Fibroblast of lung (primary cell): ENCODE measurements around the gene MRPL14. TPM values are rescaled to one million over a fixed set of nuclear protein-coding genes. Genes with fewer than 3 reads are reported as not detected.

Experiments used
- DNase-seq, 2 donors: peaks; one replicate each; pipeline versions ENCODE4 v3.0.0 to v3.0.0-alpha.2; 2010; ENCODE audit warnings: low read depth in 2 of 2
- H2AFZ ChIP-seq: 2 replicates; pipeline ENCODE4 v1.5.1; 2012; ENCODE audit warnings: low read length, control low read depth, inconsistent platforms
- H3K27ac ChIP-seq: 2 replicates; pipeline ENCODE4 v1.5.1; 2011; ENCODE audit warnings: low read length, control low read depth; ENCODE audit not compliant: insufficient read depth
- H3K27me3 ChIP-seq: 2 replicates; pipeline ENCODE4 v1.5.1; 2011; ENCODE audit warnings: mild to moderate bottlenecking, low read length; ENCODE audit not compliant: control insufficient read depth, insufficient read depth
- H3K36me3 ChIP-seq: 2 replicates; pipeline ENCODE4 v1.5.1; 2011; ENCODE audit warnings: low read length; ENCODE audit not compliant: control insufficient read depth, insufficient read depth
- H3K4me1 ChIP-seq: 2 replicates; pipeline ENCODE4 v1.5.1; 2011; ENCODE audit warnings: low read length; ENCODE audit not compliant: control insufficient read depth, insufficient read depth; ENCODE audit errors: extremely low read depth
- H3K4me2 ChIP-seq: 2 replicates; pipeline ENCODE4 v1.5.1; 2011; ENCODE audit warnings: low read length, control low read depth; ENCODE audit not compliant: insufficient read depth; ENCODE audit errors: extremely low read depth
- H3K4me3 ChIP-seq, 4 experiments: fragments of 200-600 bp in 1 of 4; sonication (generic) in 1 of 4; replicated peaks in 1 of 4; 2 replicates each; pipeline ENCODE4 v1.5.1; 2011 to 2016; ENCODE audit warnings: low read length in 4 of 4, low read depth in 3 of 4, mild to moderate bottlenecking in 3 of 4, control low read depth in 2 of 4, inconsistent platforms in 1 of 4, mixed read lengths in 1 of 4; ENCODE audit not compliant: insufficient read depth in 1 of 4; ENCODE audit errors: control extremely low read depth in 1 of 4
- H3K79me2 ChIP-seq: 2 replicates; pipeline ENCODE4 v1.5.1; 2012; ENCODE audit warnings: mild to moderate bottlenecking, low read length, inconsistent platforms; ENCODE audit not compliant: control insufficient read depth, insufficient read depth
- H3K9ac ChIP-seq: 2 replicates; pipeline ENCODE4 v1.5.1; 2011; ENCODE audit warnings: mild to moderate bottlenecking, low read length, control low read depth; ENCODE audit not compliant: insufficient read depth
- H3K9me3 ChIP-seq: 2 replicates; pipeline ENCODE4 v1.5.1; 2012; ENCODE audit warnings: low read depth, low read length; ENCODE audit not compliant: control insufficient read depth, insufficient read depth
- H4K20me1 ChIP-seq: 2 replicates; pipeline ENCODE4 v1.5.1; 2011; ENCODE audit warnings: low read length; ENCODE audit not compliant: control insufficient read depth, insufficient read depth; ENCODE audit errors: extremely low read depth
- CTCF ChIP-seq, 2 donors: IDR thresholded peaks in 1 of 2; conservative IDR thresholded peaks in 1 of 2; 1 replicate in 1 of 2; 2 replicates in 1 of 2; pipeline ENCODE4 v1.5.1; 2011 to 2012; ENCODE audit warnings: low read length in 2 of 2, control low read depth in 1 of 2, inconsistent platforms in 1 of 2, low read depth in 1 of 2, mild to moderate bottlenecking in 1 of 2
- EZH2 ChIP-seq: IDR thresholded peaks from 2 replicates; pipeline ENCODE4 v1.5.1; 2012; ENCODE audit warnings: low read length, control low read depth, mild to moderate bottlenecking; ENCODE audit errors: missing control alignments
- polyA plus RNA-seq, 2 donors: library from polyadenylated mRNA; depleted of rRNA in 1 of 2; stranded (reverse) in 1 of 2; unstranded in 1 of 2; fragments of >200 nt; gene quantifications; 2 replicates each; pipeline ENCODE4 v1.2.1, GENCODE V29; 2011 to 2012; ENCODE audit warnings: missing spikeins in 1 of 2
- total RNA-seq: library from RNA; depleted of rRNA; stranded (reverse); fragments of >200 nt; gene quantifications from 2 replicates; pipeline ENCODE4 v1.2.1, GENCODE V29; 2014

The MRPL14 gene
- total and polyA plus RNA-seq, 2 donors (not counting 1 experiment from before 2014, with no cell fraction given), result 36.2 to 60.6 TPM

- no peak for TF ChIP-seq EZH2
- no peak for TF ChIP-seq CTCF (conservative IDR thresholded peaks at IDR 0.05 in 1 of 2, IDR thresholded peaks at IDR 0.05 in 1 of 2; ENCODE audit: low read depth in 1 of 2, low read length in 2 of 2)
- no peak for DNase-seq
Measured at GRCh38 chr6:44094403-44095242, 32.6 kb downstream of the MRPL14 start.

GRCh38 chr6:44093750-44094402 is 33.4 kb downstream of the MRPL14 start:
- TF ChIP-seq EZH2, result no peak
- no peak for TF ChIP-seq CTCF (conservative IDR thresholded peaks at IDR 0.05 in 1 of 2, IDR thresholded peaks at IDR 0.05 in 1 of 2; ENCODE audit: low read depth in 1 of 2, low read length in 2 of 2)
- H3K4me1 ChIP-seq, result no peaks in the 10 kb centered on the region
- H4K20me1 ChIP-seq, result no peaks in the 10 kb centered on the region
- no peak overlapping the region for H2AFZ ChIP-seq
- no peaks in the 10 kb centered on the region for H3K79me2 ChIP-seq
- no peak overlapping the region for H3K9ac ChIP-seq
- no peak overlapping the region for H3K4me2 ChIP-seq
- H3K4me3 ChIP-seq, result no peak overlapping the region
- no peaks in the 10 kb centered on the region for H3K9me3 ChIP-seq
- H3K36me3 ChIP-seq, result no peaks in the 10 kb centered on the region
- DNase-seq, result no peak
- no peaks in the 10 kb centered on the region for H3K27me3 ChIP-seq
- no peak overlapping the region for H3K27ac ChIP-seq

More at GRCh38 chr6:44094403-44095242, 32.6 kb downstream of the MRPL14 start:
- Histone ChIP-seq H4K20me1 (no peaks in the 10 kb centered on the region), H3K4me1 (no peaks in the 10 kb centered on the region), H3K4me2 (no peak overlapping the region), H3K27me3 (no peaks in the 10 kb centered on the region), H3K4me3 (no peak overlapping the region), H3K9me3 (no peaks in the 10 kb centered on the region), H3K79me2 (no peaks in the 10 kb centered on the region), H2AFZ (no peak overlapping the region), H3K27ac (no peak overlapping the region), H3K9ac (no peak overlapping the region), H3K36me3 (no peaks in the 10 kb centered on the region)

GRCh38 chr6:44093066-44093465 is 34.2 kb downstream of the MRPL14 start:
- no peaks in the 10 kb centered on the region for H3K79me2 ChIP-seq
- H3K27me3 ChIP-seq, result no peaks in the 10 kb centered on the region
- no peaks in the 10 kb centered on the region for H3K36me3 ChIP-seq
- no peak overlapping the region for H3K4me2 ChIP-seq
- no peaks in the 10 kb centered on the region for H3K9me3 ChIP-seq
- no peak overlapping the region for H3K27ac ChIP-seq
- H4K20me1 ChIP-seq, result no peaks in the 10 kb centered on the region
- H2AFZ ChIP-seq, result no peak overlapping the region
- H3K9ac ChIP-seq, result no peak overlapping the region
- H3K4me1 ChIP-seq, result no peaks in the 10 kb centered on the region
- H3K4me3 ChIP-seq, result no peak overlapping the region
- no peak for TF ChIP-seq EZH2
- TF ChIP-seq CTCF (conservative IDR thresholded peaks at IDR 0.05 in 1 of 2, IDR thresholded peaks at IDR 0.05 in 1 of 2; ENCODE audit: low read depth in 1 of 2, low read length in 2 of 2), result no peak
- no peak for DNase-seq
